ENCODE measurements around the gene PAM.

The PAM gene

GRCh38 chr5:102716017-102716416, 39.1 kb upstream of the PAM start:
- DNase-seq (ENCODE audit: extremely low read depth, insufficient read length), result no peak
- Histone ChIP-seq H3K4me3 (replicated peaks; ENCODE audit: low read depth, low read length) (no peak overlapping the region), H3K36me3 (ENCODE audit: control insufficient read depth, insufficient read depth, low read length) (no peaks in the 10 kb centered on the region), H3K27me3 (replicated peaks; ENCODE audit: control insufficient read depth, insufficient read depth, low read length) (no peaks in the 10 kb centered on the region; the same call in 1 of the 2 replicates)
- TF ChIP-seq CTCF (IDR thresholded peaks at IDR 0.05; ENCODE audit: insufficient read depth, low read length, poor library complexity, severe bottlenecking), result no peak

GRCh38 chr5:102718819-102719218, 36.3 kb upstream of the PAM start:
- no peak for TF ChIP-seq CTCF (IDR thresholded peaks at IDR 0.05; ENCODE audit: insufficient read depth, low read length, poor library complexity, severe bottlenecking)
- DNase-seq (ENCODE audit: extremely low read depth, insufficient read length), result no peak
- no peaks in the 10 kb centered on the region; the same call in 1 of the 2 replicates for H3K27me3 ChIP-seq (replicated peaks; ENCODE audit: control insufficient read depth, insufficient read depth, low read length)
- no peak overlapping the region for H3K4me3 ChIP-seq (replicated peaks; ENCODE audit: low read depth, low read length)
- H3K36me3 ChIP-seq (ENCODE audit: control insufficient read depth, insufficient read depth, low read length), result no peaks in the 10 kb centered on the region

- no peak for DNase-seq (ENCODE audit: extremely low read depth, insufficient read length)
Observed at GRCh38 chr5:102719886-102720285, 35.2 kb upstream of the PAM start.

GRCh38 chr5:102720969-102721368, 34.1 kb upstream of the PAM start:
- H3K4me3 ChIP-seq (replicated peaks; ENCODE audit: low read depth, low read length), result no peak overlapping the region
- no peak for DNase-seq (ENCODE audit: extremely low read depth, insufficient read length)
- no peaks in the 10 kb centered on the region for H3K36me3 ChIP-seq (ENCODE audit: control insufficient read depth, insufficient read depth, low read length)
- no peak for TF ChIP-seq CTCF (IDR thresholded peaks at IDR 0.05; ENCODE audit: insufficient read depth, low read length, poor library complexity, severe bottlenecking)
- H3K27me3 ChIP-seq (replicated peaks; ENCODE audit: control insufficient read depth, insufficient read depth, low read length), result no peaks in the 10 kb centered on the region

More at GRCh38 chr5:102719886-102720285, 35.2 kb upstream of the PAM start:
- TF ChIP-seq CTCF (IDR thresholded peaks at IDR 0.05; ENCODE audit: insufficient read depth, low read length, poor library complexity, severe bottlenecking), result no peak
- Histone ChIP-seq H3K27me3 (replicated peaks; ENCODE audit: control insufficient read depth, insufficient read depth, low read length) (no peaks in the 10 kb centered on the region; the same call in 1 of the 2 replicates), H3K36me3 (ENCODE audit: control insufficient read depth, insufficient read depth, low read length) (no peaks in the 10 kb centered on the region), H3K4me3 (replicated peaks; ENCODE audit: low read depth, low read length) (no peak overlapping the region)

- Histone ChIP-seq H3K4me3 (replicated peaks; ENCODE audit: low read depth, low read length) (no peak overlapping the region), H3K36me3 (ENCODE audit: control insufficient read depth, insufficient read depth, low read length) (no peaks in the 10 kb centered on the region), H3K27me3 (replicated peaks; ENCODE audit: control insufficient read depth, insufficient read depth, low read length) (no peaks in the 10 kb centered on the region)
- no peak for DNase-seq (ENCODE audit: extremely low read depth, insufficient read length)
- TF ChIP-seq CTCF (IDR thresholded peaks at IDR 0.05; ENCODE audit: insufficient read depth, low read length, poor library complexity, severe bottlenecking), result no peak
Observed at GRCh38 chr5:102722931-102723330, 32.2 kb upstream of the PAM start.

- no peak for TF ChIP-seq CTCF (IDR thresholded peaks at IDR 0.05; ENCODE audit: insufficient read depth, low read length, poor library complexity, severe bottlenecking)
- DNase-seq (ENCODE audit: extremely low read depth, insufficient read length), result no peak
- Histone ChIP-seq H3K36me3 (ENCODE audit: control insufficient read depth, insufficient read depth, low read length) (no peaks in the 10 kb centered on the region), H3K4me3 (replicated peaks; ENCODE audit: low read depth, low read length) (no peak overlapping the region), H3K27me3 (replicated peaks; ENCODE audit: control insufficient read depth, insufficient read depth, low read length) (no peaks in the 10 kb centered on the region)
Observed at GRCh38 chr5:102731693-102732092, 23.4 kb upstream of the PAM start.
